Cerebellar cortex (tissue), 1 donor: ENCODE data around the gene FOXJ3.
"Not testable (repeated sequence)": the region's sequence is repeated elsewhere in the genome, so short reads cannot be mapped to it uniquely, and the experiment has no call there.

Source experiments
- DNase-seq: peaks from one replicate; pipeline ENCODE4 v3.0.0-alpha.2; 2015; ENCODE audit warnings: low spot score

Gene FOXJ3

DNA sequence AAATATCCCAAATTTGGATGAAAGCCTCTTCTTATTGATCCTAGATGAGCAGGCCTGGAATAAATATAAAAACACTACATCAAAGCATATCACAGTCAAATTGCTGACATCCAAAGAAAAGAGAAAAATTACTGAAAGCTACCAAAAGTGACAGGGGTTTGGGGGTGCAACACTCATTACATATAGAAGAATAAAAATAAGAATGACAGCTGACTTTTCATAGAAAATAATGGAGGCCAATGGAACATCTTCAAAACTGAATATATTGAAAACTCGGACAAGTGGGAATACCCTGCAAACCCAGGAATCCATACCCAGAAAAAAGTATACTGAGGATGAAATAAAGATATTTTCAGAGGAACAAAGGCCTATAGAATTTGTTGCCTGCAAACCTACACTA, 84.0 kb downstream of the FOXJ3 start:
- no peak for DNase-seq

DNA sequence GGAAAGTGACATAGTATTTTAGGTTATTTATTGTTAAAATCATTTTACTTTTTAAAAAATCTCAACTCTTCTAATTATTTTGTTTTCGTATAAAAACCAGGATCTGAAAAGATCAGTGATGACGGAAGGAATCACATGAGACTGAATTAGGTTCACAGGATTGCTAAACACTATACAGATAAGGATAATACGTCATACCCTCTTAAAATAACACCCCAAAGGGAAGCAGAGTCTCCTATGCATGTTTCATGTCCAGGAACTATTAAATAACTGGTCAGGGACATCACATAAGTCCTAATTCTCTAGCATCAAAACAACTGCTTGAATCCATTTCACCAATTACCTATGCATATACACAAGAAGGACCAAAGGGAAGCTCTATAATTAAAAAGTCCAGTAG, 84.9 kb downstream of the FOXJ3 start:
- no peak for DNase-seq

DNA sequence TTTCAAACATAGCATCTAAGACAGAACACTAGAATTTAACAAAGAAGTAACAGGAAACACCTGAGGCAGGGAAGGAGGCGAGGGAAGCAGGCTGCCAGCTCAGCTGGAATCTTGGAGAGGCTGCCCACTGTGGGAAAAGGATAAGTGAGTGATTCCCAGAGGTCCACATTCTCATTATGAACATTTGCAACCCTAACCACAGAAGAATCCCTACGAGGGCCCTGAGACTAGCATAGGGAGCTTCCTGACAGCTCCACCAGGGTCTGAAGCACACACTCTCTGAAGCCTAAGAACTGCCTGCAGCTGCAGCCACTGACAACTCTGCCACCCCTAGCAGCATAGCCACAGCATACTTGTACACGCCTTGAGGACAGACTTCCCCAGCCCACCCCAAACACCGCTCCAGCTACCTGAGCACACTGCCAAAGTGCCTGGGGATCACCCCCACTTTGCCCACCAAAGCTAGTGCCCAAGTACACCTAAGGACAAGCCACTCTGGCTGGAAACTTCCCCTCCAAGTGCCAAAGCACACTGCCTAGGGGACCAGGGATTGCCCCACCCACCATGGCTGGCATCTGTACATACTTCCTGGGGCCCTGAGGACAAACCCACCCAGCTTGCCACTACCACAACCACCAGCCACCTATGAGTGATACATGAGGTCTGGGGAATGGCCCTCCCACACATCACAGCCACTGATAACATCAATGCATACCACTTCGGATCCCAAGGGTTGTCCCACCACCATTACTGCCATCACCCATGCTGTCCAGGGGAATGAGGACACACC, 93.9 kb downstream of the FOXJ3 start:
- DNase-seq = no peak

DNA sequence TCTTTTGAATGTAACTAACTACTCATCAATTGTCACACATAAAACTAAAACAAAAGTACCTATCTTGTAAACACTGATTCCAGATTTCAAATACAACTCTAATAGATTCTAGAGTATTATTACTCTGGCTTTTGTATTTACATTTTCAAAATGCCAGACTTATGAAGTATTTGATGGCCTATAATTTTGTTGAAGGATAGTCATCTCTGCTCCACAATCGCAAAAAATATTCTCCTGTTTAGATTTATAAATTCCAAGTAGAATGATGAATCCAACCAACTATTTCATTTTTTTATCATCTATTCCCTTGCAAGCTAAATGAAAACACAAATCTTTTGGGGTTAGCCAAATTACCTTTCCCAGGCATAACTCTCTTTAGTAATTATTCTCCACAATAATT, 95.5 kb downstream of the FOXJ3 start:
- no peak for DNase-seq

DNA sequence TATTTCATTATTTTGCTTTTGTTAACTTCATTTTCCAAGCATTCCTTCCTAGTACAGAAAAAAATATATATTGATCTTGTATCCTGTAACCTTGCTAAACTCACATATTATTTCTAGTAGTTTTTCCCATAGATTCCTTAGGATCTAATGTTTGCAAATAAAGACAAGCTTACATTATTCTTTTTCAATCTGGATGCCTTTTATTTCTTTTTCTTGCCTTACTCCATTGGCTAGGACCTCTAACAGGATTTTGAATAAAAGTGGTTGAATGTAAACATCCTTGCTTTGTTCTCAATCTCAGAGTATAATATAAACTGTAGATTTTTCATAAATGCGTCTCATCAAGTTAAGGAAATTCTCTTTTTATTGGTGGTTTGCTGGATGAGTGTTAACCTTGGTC, 96.0 kb downstream of the FOXJ3 start:
- no peak for DNase-seq

DNA sequence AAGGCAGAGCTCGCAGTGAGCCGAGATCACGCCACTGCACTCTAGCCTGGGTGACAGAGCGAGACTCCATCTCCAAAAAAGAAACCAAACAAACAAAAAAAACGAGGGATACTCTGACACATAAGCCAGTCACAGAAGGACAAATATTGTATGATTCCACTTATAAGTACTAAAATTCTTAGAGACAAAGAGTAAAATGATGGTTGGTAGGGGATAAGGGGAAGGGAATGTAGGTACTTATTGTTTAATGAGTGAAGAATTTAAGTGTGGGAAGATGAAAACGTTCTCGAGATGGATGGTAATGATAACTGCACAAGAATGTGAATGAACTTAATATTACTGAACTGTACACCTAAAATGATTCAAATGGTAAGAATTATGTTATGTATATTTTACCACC, 103.8 kb downstream of the FOXJ3 start:
- no peak for DNase-seq

DNA sequence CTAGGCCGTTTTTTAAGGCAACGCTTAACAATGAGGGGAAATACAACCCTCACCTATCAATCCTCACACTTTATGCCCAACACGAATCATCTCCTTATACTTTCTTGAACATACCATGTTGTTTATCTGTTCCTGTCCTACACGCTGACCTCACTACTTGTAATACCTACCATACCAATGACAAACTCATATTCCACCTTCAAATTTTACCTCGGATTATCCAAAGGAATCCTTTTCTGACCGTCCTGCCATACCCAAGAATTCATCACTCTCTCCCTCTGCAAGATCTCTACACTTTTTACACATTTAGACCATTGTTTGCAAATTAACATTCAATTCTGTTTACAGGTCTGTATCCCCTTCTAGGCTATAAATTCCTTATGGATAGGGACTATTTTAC, 106.1 kb downstream of the FOXJ3 start:
- DNase-seq = no peak

DNA sequence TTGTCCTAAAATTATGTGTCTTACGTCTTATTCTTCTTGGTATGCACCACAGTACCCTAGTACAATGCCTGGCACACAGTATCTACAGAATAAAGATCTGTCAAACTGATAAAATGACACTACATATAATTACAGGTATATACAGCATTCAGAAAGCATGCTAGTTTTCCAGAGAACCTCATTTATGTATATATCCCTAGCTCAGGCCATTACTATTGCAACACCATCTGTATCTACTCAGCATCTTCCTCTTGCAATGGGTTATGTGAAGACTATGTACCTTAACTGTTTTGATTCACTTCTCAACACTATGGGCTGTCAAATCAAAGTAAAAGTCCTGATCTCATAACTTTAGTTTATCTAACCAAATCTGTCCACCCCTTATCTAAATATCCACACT, 112.0 kb downstream of the FOXJ3 start:
- no peak for DNase-seq

DNA sequence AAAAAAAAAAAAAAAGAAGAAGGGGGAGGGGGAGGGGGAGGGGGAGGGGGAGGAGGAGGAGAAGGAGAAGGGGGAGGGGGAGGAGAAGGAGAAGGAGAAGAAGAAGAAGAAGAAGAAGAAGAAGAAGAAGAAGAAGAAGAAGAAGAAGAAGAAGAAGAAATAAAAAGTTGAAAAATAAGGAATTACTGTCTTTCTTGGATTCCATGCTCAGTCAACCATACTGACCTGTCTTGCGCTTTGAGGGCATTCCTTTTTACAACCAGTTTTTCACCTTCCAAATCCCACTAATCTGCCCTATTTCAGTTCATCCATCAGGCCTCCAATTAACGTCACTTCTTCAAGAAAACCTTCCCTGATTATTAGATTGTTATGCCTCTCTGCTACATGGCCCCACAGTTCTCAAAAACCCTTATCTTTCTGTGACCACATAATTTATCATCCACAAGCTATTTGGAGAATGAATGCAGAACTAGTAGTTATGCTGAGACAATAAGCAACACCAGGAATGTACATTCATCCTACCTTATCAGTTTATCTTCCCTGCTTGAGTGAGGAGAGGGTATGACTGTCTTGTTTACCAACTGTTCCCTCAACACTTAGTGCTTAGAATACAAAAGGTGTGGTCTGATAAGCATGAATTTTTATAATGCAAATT, 113.0 kb downstream of the FOXJ3 start:
- no peak for DNase-seq

DNA sequence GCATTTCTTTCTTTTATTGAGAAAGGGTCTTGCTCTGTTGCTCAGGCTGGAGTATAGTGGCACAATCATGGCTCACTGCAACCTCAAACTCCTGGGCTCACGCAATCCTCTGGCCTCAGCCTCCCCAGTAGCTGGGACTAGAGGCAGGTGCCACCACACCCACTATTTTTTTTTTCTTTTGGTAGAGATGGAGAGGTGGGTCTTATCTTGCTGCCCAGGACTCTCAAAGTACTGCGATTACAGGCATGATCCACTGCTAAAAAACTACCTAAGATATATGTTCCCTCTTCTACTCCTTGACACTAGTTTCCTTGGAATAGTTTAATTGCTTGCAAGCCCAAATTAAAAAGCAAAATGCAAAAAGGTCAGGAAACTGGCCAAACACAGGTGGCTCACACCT, 113.6 kb downstream of the FOXJ3 start:
- DNase-seq = no peak

DNA sequence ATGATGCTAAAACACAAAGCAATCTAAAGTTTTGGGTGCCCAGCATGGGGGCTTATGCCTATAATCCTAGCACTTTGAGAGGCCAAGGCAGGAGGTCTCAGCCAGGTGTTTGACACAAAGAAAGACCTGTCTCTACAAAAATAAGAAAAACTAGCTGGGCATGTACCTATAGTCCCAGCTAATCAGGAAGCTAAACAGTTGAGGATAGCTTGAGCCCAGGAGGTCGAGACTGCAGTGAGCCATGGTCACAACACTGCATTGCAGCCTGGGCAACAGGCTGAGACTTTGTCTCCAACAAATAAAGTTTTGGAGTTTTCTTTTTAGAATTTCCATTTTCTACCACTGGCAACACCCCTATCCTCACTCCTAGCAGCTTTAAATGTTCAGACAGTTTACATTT, 115.4 kb downstream of the FOXJ3 start:
- DNase-seq = no peak

DNA sequence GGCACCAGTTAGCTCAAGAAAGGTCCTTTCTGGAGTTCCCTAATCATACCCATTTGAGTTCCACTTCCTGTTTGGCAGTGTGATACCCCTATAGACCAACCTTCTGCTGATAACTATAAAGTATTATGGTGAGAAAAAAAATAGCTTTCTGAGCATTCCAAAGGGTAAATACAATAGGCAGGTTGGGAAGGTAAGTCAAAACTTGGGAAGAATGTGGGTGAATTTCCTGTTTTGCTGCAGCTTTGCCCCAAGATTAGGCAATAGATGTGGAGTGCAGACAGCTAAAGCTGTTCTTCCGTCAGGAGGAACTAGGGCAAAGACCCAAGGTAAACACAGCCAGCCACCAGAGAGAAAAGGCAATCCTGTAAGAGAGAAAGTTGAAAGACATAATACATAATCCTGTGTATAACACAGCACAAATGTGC, 120.6 kb downstream of the FOXJ3 start:
- DNase-seq = no peak

DNA sequence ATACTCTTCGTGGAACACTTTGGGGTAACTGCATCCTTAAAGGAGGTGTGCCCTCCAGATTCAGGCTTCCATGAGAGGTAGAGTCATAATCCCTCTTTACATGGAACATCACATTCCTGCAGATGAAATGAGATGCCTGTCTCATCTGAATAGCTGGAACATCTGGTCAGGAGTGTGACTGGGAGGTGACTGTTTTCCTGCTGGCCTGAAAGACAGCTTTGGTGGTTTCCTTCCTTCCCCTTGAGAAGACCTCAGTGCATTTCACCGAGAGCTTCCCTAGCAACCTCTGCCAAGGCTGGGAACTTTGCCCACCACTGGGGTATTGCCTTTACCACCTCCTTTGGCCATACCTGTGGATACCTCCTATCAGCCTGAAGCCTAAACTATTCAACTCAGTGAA, 123.8 kb downstream of the FOXJ3 start:
- DNase-seq = no peak

DNA sequence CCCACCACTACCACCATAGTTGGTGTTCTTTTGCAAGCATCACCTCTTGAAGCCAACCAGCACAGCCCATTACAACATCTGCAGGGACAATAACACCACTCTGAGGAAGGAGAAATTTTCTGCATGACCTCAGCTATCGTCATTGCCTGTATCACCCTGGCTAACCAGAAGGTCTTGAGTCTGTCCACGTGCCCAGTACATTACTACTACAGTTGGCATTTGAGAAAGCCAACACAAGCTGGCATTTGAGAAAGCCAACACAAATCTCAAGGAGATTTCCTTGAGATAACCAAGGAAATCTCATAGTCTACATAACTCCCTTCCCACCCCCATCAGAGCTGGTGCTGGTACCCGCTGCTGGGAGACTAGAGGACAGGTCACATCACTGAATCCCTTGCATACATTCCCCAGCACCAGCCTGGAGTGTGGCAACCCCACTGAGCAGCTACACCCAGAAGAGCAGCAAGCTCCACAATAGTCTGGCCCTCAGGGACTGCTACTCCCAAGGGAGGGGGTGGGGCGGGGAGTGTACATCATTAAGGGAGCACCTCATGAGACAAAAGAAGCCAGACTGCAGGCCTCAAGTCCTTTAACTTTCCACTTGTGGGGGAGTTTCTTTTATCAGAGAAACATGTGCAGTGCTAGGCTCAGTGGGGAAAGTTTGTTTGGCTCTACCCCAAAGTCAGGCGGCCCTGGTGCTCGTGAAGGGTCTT, 124.5 kb downstream of the FOXJ3 start:
- DNase-seq = no peak

DNA sequence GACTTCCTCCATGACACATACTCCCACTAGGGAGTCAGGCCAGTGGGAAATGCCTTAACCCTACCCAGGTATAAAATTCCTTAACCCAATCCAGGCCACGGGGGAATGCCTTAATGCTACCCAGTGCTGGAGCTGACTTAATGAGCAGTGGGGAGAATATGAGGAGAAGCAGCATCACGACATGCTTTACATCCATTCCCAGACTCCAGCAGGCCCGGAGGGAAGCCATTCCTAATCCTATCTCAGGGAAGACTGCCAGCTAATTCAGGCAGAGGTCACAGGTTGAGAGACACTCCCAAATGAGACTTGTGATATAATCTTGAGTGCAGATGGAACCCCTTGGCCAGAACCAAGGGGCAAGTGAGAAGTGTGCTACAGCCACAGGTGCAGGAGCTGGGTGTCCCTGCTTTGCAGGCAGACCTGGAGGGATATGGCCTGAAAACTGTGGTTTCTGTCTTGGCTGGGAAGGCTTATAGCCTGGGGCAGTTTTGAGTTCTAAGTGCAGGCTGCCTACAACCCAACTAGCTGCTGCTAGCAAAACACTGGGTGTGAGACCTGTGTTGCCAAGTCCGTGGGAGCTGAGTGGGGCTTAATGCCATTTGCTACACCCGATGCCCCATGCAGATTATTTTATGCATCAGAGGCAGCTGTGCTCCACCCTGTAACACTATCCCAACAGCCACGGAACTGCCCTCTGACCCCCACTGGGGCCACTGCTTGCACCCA, 125.3 kb downstream of the FOXJ3 start:
- DNase-seq = no peak

DNA sequence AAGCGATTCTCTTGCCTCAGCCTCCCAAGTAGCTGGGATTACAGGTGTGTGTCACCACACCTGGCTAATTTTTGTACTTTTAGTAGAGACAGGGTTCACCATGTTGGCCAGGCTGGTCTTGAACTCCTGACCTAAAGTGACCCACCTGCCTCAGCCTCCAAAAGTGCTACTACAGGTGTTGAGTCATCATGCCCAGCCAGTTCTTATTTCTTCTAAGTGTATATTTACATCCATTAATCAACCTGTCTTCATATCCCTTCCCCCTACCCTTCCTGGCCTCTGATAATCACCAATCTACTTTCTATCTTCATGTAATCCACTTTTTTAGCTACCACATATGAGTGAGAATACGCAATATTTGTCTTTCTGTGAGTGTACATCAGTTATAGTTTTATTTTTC, 128.1 kb downstream of the FOXJ3 start:
- DNase-seq = not testable (repeated sequence)

DNA sequence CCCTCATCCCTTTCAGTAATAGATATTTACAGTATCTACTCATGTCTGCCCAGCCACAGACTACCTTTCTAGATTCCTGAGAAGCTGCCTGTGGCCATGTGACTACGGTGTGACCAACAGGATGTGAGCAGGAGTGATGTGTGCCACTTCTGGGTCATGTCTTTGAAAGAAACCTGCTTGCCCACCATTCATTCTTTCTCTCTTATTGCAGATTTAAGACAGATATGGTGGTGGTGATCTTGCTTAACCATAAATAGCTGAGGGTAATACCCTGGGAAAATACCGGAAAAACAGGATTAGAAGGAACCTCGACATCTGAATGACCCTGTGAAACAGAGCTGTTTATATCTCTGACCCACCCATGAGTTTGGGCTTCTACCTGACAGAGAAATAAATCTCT, 128.9 kb downstream of the FOXJ3 start:
- DNase-seq = no peak

DNA sequence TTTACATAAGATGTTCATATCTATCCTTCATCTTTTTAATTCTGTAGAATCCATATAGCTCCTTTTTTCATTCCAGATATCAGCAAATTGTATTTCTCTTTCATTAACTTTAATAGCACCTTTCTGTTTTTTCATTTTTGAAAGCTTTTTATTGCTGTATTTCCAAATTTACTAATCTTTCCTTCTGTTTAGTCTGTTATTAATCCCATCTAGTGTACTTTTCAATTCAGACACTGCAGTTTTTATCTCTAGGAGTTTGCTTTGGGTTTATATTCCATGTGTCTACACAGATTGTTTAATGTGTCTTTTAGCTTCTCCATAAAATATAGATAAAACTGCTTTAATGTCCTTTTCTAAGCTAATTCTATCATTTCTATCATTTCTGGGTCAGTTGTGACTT, 133.0 kb downstream of the FOXJ3 start:
- no peak for DNase-seq

DNA sequence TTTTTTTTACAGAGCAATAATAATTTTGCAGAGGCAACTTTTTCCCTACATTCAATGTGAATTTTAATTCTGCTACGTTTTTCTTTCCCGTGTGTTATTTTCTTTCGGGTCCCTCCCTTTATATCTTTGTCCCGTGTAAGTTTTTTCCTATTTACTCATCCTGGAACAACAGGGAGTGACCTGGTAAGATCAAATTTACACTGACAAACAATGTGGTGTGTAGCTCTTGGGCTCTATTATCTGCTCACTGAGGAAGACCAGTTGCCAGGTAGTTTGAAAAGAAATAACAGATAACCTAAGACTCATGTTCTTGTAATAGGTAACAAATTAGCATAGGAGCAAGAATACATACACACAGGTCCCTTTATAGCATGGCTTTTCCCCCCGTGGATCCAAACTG, 136.8 kb downstream of the FOXJ3 start:
- no peak for DNase-seq

DNA sequence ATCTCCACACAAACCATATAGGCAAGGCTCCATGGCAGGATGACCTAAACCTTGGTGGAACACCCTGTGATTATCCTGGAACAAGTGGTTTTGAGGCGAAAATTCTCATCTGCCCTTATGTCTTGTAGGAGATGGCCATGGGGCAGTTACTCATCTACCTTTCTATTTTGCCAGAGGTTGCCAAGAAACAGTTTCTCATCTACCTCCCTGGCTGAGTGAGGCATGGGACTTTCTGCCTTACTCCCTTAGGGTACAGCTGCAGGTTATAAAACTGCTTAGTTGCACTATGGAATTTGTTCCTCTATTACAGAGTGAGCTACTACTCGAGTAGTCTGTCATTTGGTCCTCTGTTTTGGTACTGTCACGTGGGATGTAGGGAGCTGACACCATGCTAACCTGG, 139.2 kb downstream of the FOXJ3 start:
- DNase-seq = no peak

DNA sequence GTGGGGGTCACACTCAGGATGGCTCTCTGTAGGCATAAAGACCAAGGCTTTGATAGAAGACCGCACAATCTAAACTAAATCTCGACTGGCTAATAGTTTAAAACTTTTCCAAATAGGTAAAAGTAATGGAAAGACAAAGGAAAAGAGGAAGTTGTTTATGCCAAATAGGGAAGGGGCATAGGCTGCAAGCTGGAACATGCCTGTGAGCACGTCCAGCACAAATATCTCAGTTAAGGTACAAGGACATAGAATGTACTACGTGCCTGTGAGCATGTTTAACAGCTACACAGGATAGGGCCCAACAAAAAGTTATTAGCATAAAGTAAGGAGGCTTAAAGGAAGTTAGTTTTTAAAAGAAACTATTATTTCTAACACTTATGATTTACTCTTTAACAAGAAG, 142.9 kb downstream of the FOXJ3 start:
- no peak for DNase-seq

DNA sequence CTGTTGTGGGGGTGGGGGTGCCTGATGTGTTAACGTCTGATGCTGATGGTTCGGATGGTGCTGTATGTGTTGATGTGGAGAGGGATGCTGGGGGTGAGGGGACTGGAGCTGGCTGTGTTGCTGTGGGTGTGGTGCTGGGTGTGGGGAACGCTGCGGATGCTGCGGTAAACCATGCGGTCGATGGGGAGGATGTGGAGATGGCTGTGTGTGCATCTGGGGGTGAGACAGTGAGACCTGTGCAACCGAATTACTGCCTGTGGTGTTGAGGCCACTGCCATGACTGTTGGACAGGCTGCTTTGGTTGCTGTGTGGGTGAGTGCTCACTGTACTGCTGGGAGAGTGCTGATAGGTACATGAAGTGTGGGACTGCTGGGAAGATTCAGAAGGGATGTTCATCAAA, 143.7 kb downstream of the FOXJ3 start:
- DNase-seq = no peak
